ENCODE results near the gene STX5. TPM values are rescaled to one million over a fixed set of nuclear protein-coding genes. Genes with fewer than 3 reads are reported as not detected.

Gene STX5
- total and polyA plus RNA-seq, 9 of the 15 experiments (the other 6 are each of a cell fraction or from before 2014, with no cell fraction given): 2.8 to 28.6 (median 23.7) TPM

DNA sequence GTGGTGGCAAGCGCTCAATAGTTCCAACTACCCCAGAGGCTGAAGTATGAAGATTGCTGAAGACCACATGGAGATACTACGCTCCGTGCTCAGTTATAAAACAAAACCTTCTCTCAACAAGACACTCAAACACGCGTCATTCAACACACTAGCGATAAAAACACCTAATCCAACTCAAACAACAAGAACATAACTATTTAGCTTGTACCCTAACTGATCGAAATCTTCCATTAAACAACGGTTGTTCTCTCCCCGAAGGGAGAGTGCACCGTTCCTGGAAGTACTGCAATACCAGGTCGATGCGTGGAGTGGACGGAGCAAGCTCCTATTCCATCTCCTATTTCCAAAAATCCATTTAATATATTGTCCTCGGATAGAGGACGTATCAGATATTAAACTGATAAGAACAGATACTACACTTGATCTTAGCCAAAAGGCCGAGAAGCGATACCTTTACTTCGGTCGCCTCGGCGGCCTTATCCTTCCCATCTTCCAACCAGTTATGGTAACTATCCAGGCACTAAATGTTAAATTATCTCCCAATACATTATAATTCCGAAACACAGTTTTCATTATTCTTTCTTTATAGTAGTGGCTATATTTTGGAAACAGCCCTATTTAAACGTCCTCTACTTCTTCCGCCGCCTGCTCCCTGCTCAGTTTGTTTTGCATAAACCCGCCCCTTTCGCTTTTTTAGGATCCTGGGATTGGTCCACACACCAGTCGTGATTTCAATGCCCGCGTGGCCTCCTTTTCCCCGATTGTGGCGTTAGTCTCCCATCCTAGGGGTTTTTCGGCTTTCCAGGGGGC, 9.7 kb upstream of the STX5 start (continued):
- TF ChIP-seq ZBTB11 (CRISPR knock-in tag; IDR thresholded peaks at IDR 0.05) (peak; percentile 71 to 89 (median 76); a peak in 5 of 6 replicates), SMARCE1 (IDR thresholded peaks at IDR 0.05) (peak; percentile 71), RBM17 (IDR thresholded peaks at IDR 0.05; ENCODE audit: borderline replicate concordance, low read depth, low read length) (no peak), RBM25 (IDR thresholded peaks at IDR 0.05; ENCODE audit: low read depth, low read length, severe bottlenecking) (peak; percentile 8), DACH1 (IDR thresholded peaks at IDR 0.05; ENCODE audit: partially characterized antibody) (peak; percentile 66), HOXB6 (CRISPR knock-in tag; IDR thresholded peaks at IDR 0.05; ENCODE audit: borderline replicate concordance) (peak; percentile 100), ZNF174 (CRISPR knock-in tag; IDR thresholded peaks at IDR 0.05) (peak; percentile 98), ZNF449 (CRISPR knock-in tag; IDR thresholded peaks at IDR 0.05) (peak; percentile 84), MAFF (IDR thresholded peaks at IDR 0.05; ENCODE audit: low read length) (peak; percentile 63; the same call in 1 of the 2 replicates), DDX20 (tag; IDR thresholded peaks at IDR 0.05; ENCODE audit: low read depth) (peak; percentile 71), FOXO4 (CRISPR knock-in tag; IDR thresholded peaks at IDR 0.05) (peak; percentile 99), ZNF253 (CRISPR knock-in tag; conservative IDR thresholded peaks at IDR 0.05) (peak; percentile 100)
- TF ChIP-seq, protein P1, sequence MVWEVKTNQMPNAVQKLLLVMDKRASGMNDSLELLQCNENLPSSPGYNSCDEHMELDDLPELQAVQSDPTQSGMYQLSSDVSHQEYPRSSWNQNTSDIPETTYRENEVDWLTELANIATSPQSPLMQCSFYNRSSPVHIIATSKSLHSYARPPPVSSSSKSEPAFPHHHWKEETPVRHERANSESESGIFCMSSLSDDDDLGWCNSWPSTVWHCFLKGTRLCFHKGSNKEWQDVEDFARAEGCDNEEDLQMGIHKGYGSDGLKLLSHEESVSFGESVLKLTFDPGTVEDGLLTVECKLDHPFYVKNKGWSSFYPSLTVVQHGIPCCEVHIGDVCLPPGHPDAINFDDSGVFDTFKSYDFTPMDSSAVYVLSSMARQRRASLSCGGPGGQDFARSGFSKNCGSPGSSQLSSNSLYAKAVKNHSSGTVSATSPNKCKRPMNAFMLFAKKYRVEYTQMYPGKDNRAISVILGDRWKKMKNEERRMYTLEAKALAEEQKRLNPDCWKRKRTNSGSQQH (CRISPR knock-in tag; IDR thresholded peaks at IDR 0.05): peak; percentile 100
- TF ChIP-seq, protein P2, sequence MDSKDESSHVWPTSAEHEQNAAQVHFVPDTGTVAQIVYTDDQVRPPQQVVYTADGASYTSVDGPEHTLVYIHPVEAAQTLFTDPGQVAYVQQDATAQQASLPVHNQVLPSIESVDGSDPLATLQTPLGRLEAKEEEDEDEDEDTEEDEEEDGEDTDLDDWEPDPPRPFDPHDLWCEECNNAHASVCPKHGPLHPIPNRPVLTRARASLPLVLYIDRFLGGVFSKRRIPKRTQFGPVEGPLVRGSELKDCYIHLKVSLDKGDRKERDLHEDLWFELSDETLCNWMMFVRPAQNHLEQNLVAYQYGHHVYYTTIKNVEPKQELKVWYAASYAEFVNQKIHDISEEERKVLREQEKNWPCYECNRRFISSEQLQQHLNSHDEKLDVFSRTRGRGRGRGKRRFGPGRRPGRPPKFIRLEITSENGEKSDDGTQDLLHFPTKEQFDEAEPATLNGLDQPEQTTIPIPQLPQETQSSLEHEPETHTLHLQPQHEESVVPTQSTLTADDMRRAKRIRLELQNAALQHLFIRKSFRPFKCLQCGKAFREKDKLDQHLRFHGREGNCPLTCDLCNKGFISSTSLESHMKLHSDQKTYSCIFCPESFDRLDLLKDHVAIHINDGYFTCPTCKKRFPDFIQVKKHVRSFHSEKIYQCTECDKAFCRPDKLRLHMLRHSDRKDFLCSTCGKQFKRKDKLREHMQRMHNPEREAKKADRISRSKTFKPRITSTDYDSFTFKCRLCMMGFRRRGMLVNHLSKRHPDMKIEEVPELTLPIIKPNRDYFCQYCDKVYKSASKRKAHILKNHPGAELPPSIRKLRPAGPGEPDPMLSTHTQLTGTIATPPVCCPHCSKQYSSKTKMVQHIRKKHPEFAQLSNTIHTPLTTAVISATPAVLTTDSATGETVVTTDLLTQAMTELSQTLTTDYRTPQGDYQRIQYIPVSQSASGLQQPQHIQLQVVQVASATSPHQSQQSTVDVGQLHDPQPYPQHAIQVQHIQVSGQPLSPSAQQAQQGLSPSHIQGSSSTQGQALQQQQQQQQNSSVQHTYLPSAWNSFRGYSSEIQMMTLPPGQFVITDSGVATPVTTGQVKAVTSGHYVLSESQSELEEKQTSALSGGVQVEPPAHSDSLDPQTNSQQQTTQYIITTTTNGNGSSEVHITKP (IDR thresholded peaks at IDR 0.05; ENCODE audit: partially characterized antibody): peak; percentile 82

Measured in K562 (cell line).